IMR-90 (cell line): ENCODE measurements around the gene THOC6. TPM values are rescaled to one million over a fixed set of nuclear protein-coding genes. Genes with fewer than 3 reads are reported as not detected.

Experiments
- ATAC-seq: fragments of 200-7000 bp; cut with Tn5 transposase; 2 replicates; pipeline ENCODE4 v1.9.1; 2020; ENCODE audit warnings: low read depth, mild to moderate bottlenecking, moderate library complexity
- BruUV-seq: library from RNA; stranded (reverse); fragments of 400-500 nt; replicated peaks from 2 replicates; lab custom pipeline; 2021; lab: Mats Ljungman, UMichigan
- CTCF ChIA-PET: fragments of 300-600 bp; formaldehyde crosslinking; extraction: SDS; loops from one replicate; lab custom pipeline; 2021; ENCODE audit warnings: antibody characterized with exemption; lab: Yijun Ruan, JAX
- POLR2A ChIA-PET: fragments of 300-600 bp; sonication (Branson Sonifier 250); formaldehyde crosslinking; loops from one replicate; lab custom pipeline; 2022; ENCODE audit warnings: antibody characterized with exemption; ENCODE audit not compliant: unreplicated experiment; lab: Charles Lee
- DNase-seq: peaks from one replicate; pipeline ENCODE4 v3.0.0; 2013
- H2AFZ ChIP-seq: replicated peaks from 2 replicates; pipeline ENCODE3; 2013; ENCODE audit warnings: low read length, mild to moderate bottlenecking; ENCODE audit not compliant: poor library complexity
- H2AK5ac ChIP-seq: 2 replicates; pipeline ENCODE4 v1.6.1; 2013; ENCODE audit warnings: low read depth, low read length, inconsistent platforms
- H2AK9ac ChIP-seq: replicated peaks from 2 replicates; pipeline ENCODE3; 2013; ENCODE audit warnings: mild to moderate bottlenecking, low read depth, low read length, moderate library complexity; ENCODE audit not compliant: poor library complexity
- H2BK120ac ChIP-seq: 2 replicates; pipeline ENCODE4 v1.6.1; 2013; ENCODE audit warnings: low read depth, low read length, inconsistent platforms
- H2BK15ac ChIP-seq: 3 replicates; pipeline ENCODE4 v1.6.1; 2013; ENCODE audit warnings: low read depth, low read length, inconsistent platforms
- H2BK20ac ChIP-seq: 2 replicates; pipeline ENCODE4 v1.6.1; 2013; ENCODE audit warnings: low read depth, mild to moderate bottlenecking, inconsistent platforms, low read length, moderate library complexity
- H2BK5ac ChIP-seq: 2 replicates; pipeline ENCODE4 v1.6.1; 2013; ENCODE audit warnings: mild to moderate bottlenecking, low read depth, low read length, inconsistent platforms; ENCODE audit not compliant: poor library complexity, severe bottlenecking
- H3K14ac ChIP-seq: replicated peaks from 2 replicates; pipeline ENCODE4 v1.6.1; 2013; ENCODE audit warnings: low read depth, low read length, inconsistent platforms
- H3K18ac ChIP-seq: 2 replicates; pipeline ENCODE4 v1.6.1; 2013; ENCODE audit warnings: low read depth, low read length, control low read depth
- H3K23ac ChIP-seq: 2 replicates; pipeline ENCODE4 v1.6.1; 2013; ENCODE audit warnings: low read depth, low read length, inconsistent platforms
- H3K27ac ChIP-seq: 2 replicates; pipeline ENCODE4 v1.5.1; 2013; ENCODE audit warnings: mild to moderate bottlenecking, control low read depth, low read length; ENCODE audit not compliant: insufficient read depth
- H3K27me3 ChIP-seq: 2 replicates; pipeline ENCODE4 v1.6.1; 2013; ENCODE audit warnings: low read length; ENCODE audit not compliant: control insufficient read depth, insufficient read depth
- H3K36me3 ChIP-seq: 2 replicates; pipeline ENCODE4 v1.6.1; 2013; ENCODE audit warnings: low read length, mixed read lengths; ENCODE audit not compliant: control insufficient read depth, insufficient read depth
- H3K4ac ChIP-seq: 2 replicates; pipeline ENCODE4 v1.6.1; 2013; ENCODE audit warnings: low read depth, low read length, inconsistent platforms
- H3K4me1 ChIP-seq: 2 replicates; pipeline ENCODE4 v1.6.1; 2013; ENCODE audit warnings: low read length, mixed read lengths; ENCODE audit not compliant: control insufficient read depth, insufficient read depth
- H3K4me2 ChIP-seq: 2 replicates; pipeline ENCODE4 v1.6.1; 2013; ENCODE audit warnings: low read depth, mild to moderate bottlenecking, control low read depth, low read length, moderate library complexity
- H3K4me3 ChIP-seq: 2 replicates; pipeline ENCODE4 v1.5.1; 2013; ENCODE audit warnings: low read depth, mild to moderate bottlenecking, control low read depth, low read length, moderate library complexity; ENCODE audit not compliant: insufficient read depth
- H3K56ac ChIP-seq: 2 replicates; pipeline ENCODE4 v1.6.1; 2013; ENCODE audit warnings: low read length, inconsistent platforms; ENCODE audit not compliant: insufficient read depth; ENCODE audit errors: extremely low read depth
- H3K79me1 ChIP-seq, 2 experiments: 2 replicates each; pipeline ENCODE4 v1.6.1; 2013; ENCODE audit warnings: low read length in 2 of 2, inconsistent platforms in 1 of 2, low read depth in 1 of 2
- H3K9ac ChIP-seq: 2 replicates; pipeline ENCODE4 v1.6.1; 2013; ENCODE audit warnings: low read depth, low read length, control low read depth
- H3K9me1 ChIP-seq: 2 replicates; pipeline ENCODE4 v1.6.1; 2013; ENCODE audit warnings: low read length, inconsistent platforms; ENCODE audit not compliant: insufficient read depth
- H3K9me3 ChIP-seq: 2 replicates; pipeline ENCODE4 v1.6.1; 2013; ENCODE audit warnings: low read length; ENCODE audit not compliant: control insufficient read depth, insufficient read depth
- H4K20me1 ChIP-seq: 2 replicates; pipeline ENCODE4 v1.6.1; 2013; ENCODE audit warnings: low read length, inconsistent platforms; ENCODE audit not compliant: insufficient read depth
- H4K5ac ChIP-seq: 2 replicates; pipeline ENCODE4 v1.6.1; 2013; ENCODE audit warnings: mild to moderate bottlenecking, low read depth, low read length, control low read depth
- H4K8ac ChIP-seq, 2 experiments: 2 replicates each; pipeline ENCODE4 v1.6.1; 2013; ENCODE audit warnings: low read depth in 2 of 2, low read length in 2 of 2, control low read depth in 1 of 2, inconsistent platforms in 1 of 2
- H4K91ac ChIP-seq: 2 replicates; pipeline ENCODE4 v1.6.1; 2013; ENCODE audit warnings: low read depth, low read length, inconsistent platforms; ENCODE audit not compliant: insufficient read depth
- BHLHE40 ChIP-seq: fragments of 150-350 bp; IDR thresholded peaks from 2 replicates; pipeline ENCODE4 v1.6.1; 2016; ENCODE audit warnings: mild to moderate bottlenecking, low read depth, low read length
- CEBPB ChIP-seq: IDR thresholded peaks from 2 replicates; pipeline ENCODE4 v1.6.1; 2012; ENCODE audit warnings: low read depth, low read length, improper control_type of control experiment
- CHD1 ChIP-seq: IDR thresholded peaks from 2 replicates; pipeline ENCODE4 v1.6.1; 2012; ENCODE audit warnings: low read depth, low read length, improper control_type of control experiment
- FOS ChIP-seq: fragments of 150-350 bp; IDR thresholded peaks from 2 replicates; pipeline ENCODE4 v1.6.1; 2016; ENCODE audit warnings: low read depth, low read length
- MAZ ChIP-seq: IDR thresholded peaks from 2 replicates; pipeline ENCODE4 v1.6.1; 2012; ENCODE audit warnings: low read depth, mild to moderate bottlenecking, low read length, improper control_type of control experiment, moderate library complexity, borderline replicate concordance
- MXI1 ChIP-seq: IDR thresholded peaks from 2 replicates; pipeline ENCODE4 v1.6.1; 2012; ENCODE audit warnings: low read depth, mild to moderate bottlenecking, low read length, moderate library complexity, borderline replicate concordance
- NFE2L2 ChIP-seq: fragments of 150-350 bp; IDR thresholded peaks from 2 replicates; pipeline ENCODE4 v1.6.1; 2016; ENCODE audit warnings: low read depth, mild to moderate bottlenecking, low read length
- POLR2A ChIP-seq: IDR thresholded peaks from 2 replicates; pipeline ENCODE4 v1.6.1; 2012; ENCODE audit warnings: mild to moderate bottlenecking, low read depth, low read length
- RCOR1 ChIP-seq: IDR thresholded peaks from 2 replicates; pipeline ENCODE4 v1.6.1; 2012; ENCODE audit warnings: mild to moderate bottlenecking, low read length, improper control_type of control experiment; ENCODE audit not compliant: insufficient replicate concordance
- RFX5 ChIP-seq: IDR thresholded peaks from 2 replicates; pipeline ENCODE4 v1.8.0; 2012; ENCODE audit warnings: low read depth, mild to moderate bottlenecking, low read length, moderate library complexity
- SMC3 ChIP-seq: fragments of 150-350 bp; IDR thresholded peaks from 2 replicates; pipeline ENCODE4 v1.6.1; 2016; ENCODE audit warnings: low read depth, mild to moderate bottlenecking, antibody characterized with exemption, low read length, moderate library complexity
- USF2 ChIP-seq: fragments of 150-350 bp; IDR thresholded peaks from 2 replicates; pipeline ENCODE4 v1.6.1; 2017; ENCODE audit warnings: mild to moderate bottlenecking, antibody characterized with exemption, low read length, low read depth
- WGBS, 2 experiments: methylation state at CpG; one replicate each; pipeline versions ENCODE4 v1.1.5 to v1.1.7; 2013; ENCODE audit warnings: missing lambda C conversion rate in 2 of 2; ENCODE audit not compliant: insufficient read length in 1 of 2; ENCODE audit errors: extremely low coverage in 2 of 2; 5-methylcytosine and 5-hydroxymethylcytosine counted together
- dilution Hi-C: fragments of 300-500 bp; cut with HindIII; formaldehyde crosslinking; loops from one replicate; pipeline ENCODE4 v1.14.3; 2018; ENCODE audit warnings: low sequenced_read_pairs; ENCODE audit not compliant: unreplicated experiment
- in situ Hi-C: fragments of 300-500 bp; cut with MboI; formaldehyde crosslinking; loops from 3 replicates; pipeline ENCODE4 v1.14.3; 2019; ENCODE audit warnings: low sequenced_read_pairs, inconsistent platforms, mixed read lengths
- intact Hi-C: fragments of 100-400 bp; cut with micrococcal nuclease; formaldehyde crosslinking; loops from 2 replicates; pipeline ENCODE4 v1.10.0; 2022
- polyA plus RNA-seq, 3 experiments: library from polyadenylated mRNA; depleted of rRNA; stranded (reverse); fragments of >200 nt; gene quantifications; 2 replicates each; pipeline ENCODE4 v1.2.3, GENCODE V29; 2012; ENCODE audit warnings: low replicate concordance in 1 of 3
- total RNA-seq: library from RNA; depleted of rRNA; stranded (reverse); fragments of >200 nt; gene quantifications from 2 replicates; pipeline ENCODE4 v1.2.3, GENCODE V29; 2012
- TF ChIP-seq, protein P1 (sequence below): conservative IDR thresholded peaks from 2 replicates; pipeline ENCODE4 v1.5.1; 2012; ENCODE audit warnings: mild to moderate bottlenecking, low read depth, low read length, improper control_type of control experiment
- TF ChIP-seq, protein P2 (sequence below): fragments of 150-350 bp; IDR thresholded peaks from 2 replicates; pipeline ENCODE4 v1.6.1; 2016; ENCODE audit warnings: low read depth, mild to moderate bottlenecking, low read length, moderate library complexity, borderline replicate concordance

Gene THOC6
- total and polyA plus RNA-seq, 2 of the 4 experiments (the other 2 are of a cell fraction): 16.8 to 23.1 TPM

DNA sequence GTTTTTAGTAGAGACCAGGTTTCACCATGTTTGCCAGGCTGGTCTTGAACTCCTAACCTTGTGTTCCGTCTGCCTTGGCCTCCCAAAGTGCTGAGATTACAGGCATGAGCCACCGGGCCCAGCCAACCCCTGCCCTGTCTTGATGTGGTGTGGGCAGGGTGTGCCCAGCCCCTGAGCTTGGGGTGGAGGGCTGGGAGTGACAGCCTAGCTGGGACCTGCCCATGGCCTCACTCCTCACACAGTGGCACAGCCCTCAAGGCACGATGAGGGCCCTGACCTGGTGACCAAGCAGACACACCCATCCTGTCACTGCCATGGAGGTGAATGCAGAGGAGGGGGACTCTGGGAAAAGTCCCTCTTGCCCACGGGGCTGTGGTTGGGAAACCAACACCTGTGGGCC, 44.7 kb downstream of the THOC6 start:
- no peak for ATAC-seq
- Histone ChIP-seq H3K4ac (no peak overlapping the region), H3K9me1 (peaks cover 18% of the 10 kb centered on the region), H3K18ac (no peak overlapping the region), H2BK5ac (no peak overlapping the region), H3K9me3 (no peaks in the 10 kb centered on the region), H3K14ac (no peak overlapping the region), H4K20me1 (no peaks in the 10 kb centered on the region), H3K4me2 (no peak overlapping the region), H3K27me3 (peaks cover 9% of the 10 kb centered on the region), H3K56ac (no peak overlapping the region), H2BK20ac (no peak overlapping the region), H3K4me3 (no peak overlapping the region), H2AK9ac (peak overlapping the region; percentile 61), H3K79me1 (peaks cover 6 to 19% of the 10 kb centered on the region in 2 experiments; a peak in 2 of 4 replicates), H3K23ac (no peak overlapping the region), H3K36me3 (no peaks in the 10 kb centered on the region), H2BK120ac (no peak overlapping the region), H4K91ac (no peak overlapping the region), H4K5ac (no peak overlapping the region), H3K9ac (no peak overlapping the region), H3K27ac (no peak overlapping the region), H2AFZ (no peak overlapping the region), H2AK5ac (no peak overlapping the region), H4K8ac (no peak overlapping the region), H2BK15ac (no peak overlapping the region), H3K4me1 (peaks cover 12% of the 10 kb centered on the region)
- intact Hi-C loops (no loop called here), in situ Hi-C loops (no loop called here), dilution Hi-C loops (no loop called here)
- ChIA-PET POLR2A (no interaction called here), CTCF (no interaction called here)
- no TSS peak for BruUV-seq
- no peak for DNase-seq
- no CpG with 5 or more reads among the region's 4 CpGs for WGBS, 2 experiments
- TF ChIP-seq NFE2L2 (no peak), MAZ (no peak), FOS (no peak), MXI1 (no peak), RCOR1 (no peak), USF2 (no peak), SMC3 (no peak), CEBPB (no peak), CHD1 (no peak), BHLHE40 (no peak), POLR2A (no peak), RFX5 (no peak)
- TF ChIP-seq, protein P1, sequence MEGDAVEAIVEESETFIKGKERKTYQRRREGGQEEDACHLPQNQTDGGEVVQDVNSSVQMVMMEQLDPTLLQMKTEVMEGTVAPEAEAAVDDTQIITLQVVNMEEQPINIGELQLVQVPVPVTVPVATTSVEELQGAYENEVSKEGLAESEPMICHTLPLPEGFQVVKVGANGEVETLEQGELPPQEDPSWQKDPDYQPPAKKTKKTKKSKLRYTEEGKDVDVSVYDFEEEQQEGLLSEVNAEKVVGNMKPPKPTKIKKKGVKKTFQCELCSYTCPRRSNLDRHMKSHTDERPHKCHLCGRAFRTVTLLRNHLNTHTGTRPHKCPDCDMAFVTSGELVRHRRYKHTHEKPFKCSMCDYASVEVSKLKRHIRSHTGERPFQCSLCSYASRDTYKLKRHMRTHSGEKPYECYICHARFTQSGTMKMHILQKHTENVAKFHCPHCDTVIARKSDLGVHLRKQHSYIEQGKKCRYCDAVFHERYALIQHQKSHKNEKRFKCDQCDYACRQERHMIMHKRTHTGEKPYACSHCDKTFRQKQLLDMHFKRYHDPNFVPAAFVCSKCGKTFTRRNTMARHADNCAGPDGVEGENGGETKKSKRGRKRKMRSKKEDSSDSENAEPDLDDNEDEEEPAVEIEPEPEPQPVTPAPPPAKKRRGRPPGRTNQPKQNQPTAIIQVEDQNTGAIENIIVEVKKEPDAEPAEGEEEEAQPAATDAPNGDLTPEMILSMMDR: no peak
- TF ChIP-seq, protein P2, sequence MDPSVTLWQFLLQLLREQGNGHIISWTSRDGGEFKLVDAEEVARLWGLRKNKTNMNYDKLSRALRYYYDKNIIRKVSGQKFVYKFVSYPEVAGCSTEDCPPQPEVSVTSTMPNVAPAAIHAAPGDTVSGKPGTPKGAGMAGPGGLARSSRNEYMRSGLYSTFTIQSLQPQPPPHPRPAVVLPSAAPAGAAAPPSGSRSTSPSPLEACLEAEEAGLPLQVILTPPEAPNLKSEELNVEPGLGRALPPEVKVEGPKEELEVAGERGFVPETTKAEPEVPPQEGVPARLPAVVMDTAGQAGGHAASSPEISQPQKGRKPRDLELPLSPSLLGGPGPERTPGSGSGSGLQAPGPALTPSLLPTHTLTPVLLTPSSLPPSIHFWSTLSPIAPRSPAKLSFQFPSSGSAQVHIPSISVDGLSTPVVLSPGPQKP: no peak
